ENCODE results near the gene SFXN3. TPM values are rescaled to one million over a fixed set of nuclear protein-coding genes. Genes with fewer than 3 reads are reported as not detected.

Gene SFXN3
- total and polyA plus RNA-seq, 2 of the 13 experiments (the other 11 are each of a cell fraction or from before 2014, with no cell fraction given): 16.8 to 71.5 TPM

DNA sequence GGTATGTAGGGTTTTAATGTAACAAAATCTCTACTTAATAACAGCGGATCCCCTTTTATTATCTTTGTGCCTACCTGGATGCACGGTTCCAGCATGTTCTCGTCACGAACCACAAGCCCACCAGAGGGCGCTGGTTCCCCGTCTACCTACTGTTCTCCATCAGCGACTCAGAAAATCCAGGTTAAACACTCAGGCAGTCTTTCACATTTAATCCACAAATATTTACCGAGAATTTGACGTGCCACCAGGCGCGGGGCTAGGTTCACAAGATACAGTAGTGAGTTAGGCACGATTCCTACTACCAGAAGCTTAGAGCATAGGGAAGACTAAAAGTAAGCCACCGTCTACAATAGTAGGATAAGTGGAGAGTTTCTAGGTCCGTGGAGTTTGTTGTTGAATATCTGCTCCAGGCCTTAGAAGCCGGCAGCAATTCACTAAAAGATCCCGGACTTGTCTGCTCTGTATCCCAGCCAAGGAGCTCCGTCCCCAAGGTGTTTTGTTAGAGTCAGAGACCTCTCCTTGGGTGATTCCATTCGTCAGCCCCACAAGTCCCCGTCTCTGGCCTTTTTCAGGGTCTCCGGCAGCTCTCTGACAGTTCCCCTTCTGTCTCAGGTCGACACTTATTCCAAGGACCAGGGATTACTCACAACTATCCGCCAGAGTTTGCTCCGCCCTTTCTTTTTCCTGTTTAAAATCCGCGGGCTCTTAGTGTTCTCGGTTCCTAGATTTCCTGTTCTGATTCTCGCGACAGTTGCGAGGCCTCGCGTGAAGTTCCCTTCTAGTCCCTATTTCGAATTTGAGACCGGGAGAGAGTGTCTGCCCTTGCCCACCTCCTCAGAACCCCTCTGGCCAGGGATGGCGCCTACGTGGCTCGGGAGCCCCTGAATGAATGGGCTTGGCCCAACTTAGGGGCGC, 29.3 kb downstream of the SFXN3 start (continued):
- TF ChIP-seq, protein P1, sequence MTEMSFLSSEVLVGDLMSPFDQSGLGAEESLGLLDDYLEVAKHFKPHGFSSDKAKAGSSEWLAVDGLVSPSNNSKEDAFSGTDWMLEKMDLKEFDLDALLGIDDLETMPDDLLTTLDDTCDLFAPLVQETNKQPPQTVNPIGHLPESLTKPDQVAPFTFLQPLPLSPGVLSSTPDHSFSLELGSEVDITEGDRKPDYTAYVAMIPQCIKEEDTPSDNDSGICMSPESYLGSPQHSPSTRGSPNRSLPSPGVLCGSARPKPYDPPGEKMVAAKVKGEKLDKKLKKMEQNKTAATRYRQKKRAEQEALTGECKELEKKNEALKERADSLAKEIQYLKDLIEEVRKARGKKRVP (CRISPR knock-in tag; IDR thresholded peaks at IDR 0.05): peak in 1 of 2 experiments; percentile 54; a peak in 1 of 4 replicates
- TF ChIP-seq, protein P2, sequence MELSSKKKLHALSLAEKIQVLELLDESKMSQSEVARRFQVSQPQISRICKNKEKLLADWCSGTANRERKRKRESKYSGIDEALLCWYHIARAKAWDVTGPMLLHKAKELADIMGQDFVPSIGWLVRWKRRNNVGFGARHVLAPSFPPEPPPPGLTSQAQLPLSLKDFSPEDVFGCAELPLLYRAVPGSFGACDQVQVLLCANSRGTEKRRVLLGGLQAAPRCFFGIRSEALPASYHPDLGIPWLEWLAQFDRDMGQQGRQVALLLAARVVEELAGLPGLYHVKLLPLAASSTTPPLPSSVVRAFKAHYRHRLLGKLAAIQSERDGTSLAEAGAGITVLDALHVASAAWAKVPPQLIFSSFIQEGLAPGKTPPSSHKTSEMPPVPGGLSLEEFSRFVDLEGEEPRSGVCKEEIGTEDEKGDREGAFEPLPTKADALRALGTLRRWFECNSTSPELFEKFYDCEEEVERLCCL (CRISPR knock-in tag; IDR thresholded peaks at IDR 0.05; ENCODE audit: borderline replicate concordance): 0 out of 2 replicates have a peak, but pooled peaks have one; percentile 35
- TF ChIP-seq KDM5B (CRISPR knock-in tag; IDR thresholded peaks at IDR 0.05; ENCODE audit: borderline replicate concordance) (no peak), KLF12 (CRISPR knock-in tag; IDR thresholded peaks at IDR 0.05; ENCODE audit: borderline replicate concordance) (no peak), GZF1 (CRISPR knock-in tag; IDR thresholded peaks at IDR 0.05) (no peak), XBP1 (CRISPR knock-in tag; IDR thresholded peaks at IDR 0.05) (no peak), ZNF598 (CRISPR knock-in tag; IDR thresholded peaks at IDR 0.05; ENCODE audit: borderline replicate concordance) (no peak), FIP1L1 (IDR thresholded peaks at IDR 0.05; ENCODE audit: borderline replicate concordance, insufficient read depth, low read depth, low read length) (no peak), ZBTB7B (CRISPR knock-in tag; IDR thresholded peaks at IDR 0.05) (no peak), ZSCAN31 (CRISPR knock-in tag; IDR thresholded peaks at IDR 0.05; ENCODE audit: low read depth) (no peak), SP1 (IDR thresholded peaks at IDR 0.05) (no peak), SP1 (CRISPR knock-in tag; IDR thresholded peaks at IDR 0.05) (no peak), MAFF (IDR thresholded peaks at IDR 0.05; ENCODE audit: low read depth, low read length) (no peak), SRSF4 (IDR thresholded peaks at IDR 0.05; ENCODE audit: low read depth, low read length, poor library complexity, severe bottlenecking) (no peak), PHF20 (CRISPR knock-in tag; IDR thresholded peaks at IDR 0.05) (no peak; the same call in 1 of the 2 replicates), SKI (IDR thresholded peaks at IDR 0.05; ENCODE audit: partially characterized antibody) (no peak), TCF7 (IDR thresholded peaks at IDR 0.05; ENCODE audit: low read depth) (no peak), BHLHE40 (IDR thresholded peaks at IDR 0.05; ENCODE audit: low read length) (no peak), IKZF5 (CRISPR knock-in tag; IDR thresholded peaks at IDR 0.05) (peak; percentile 30; the same call in 1 of the 2 replicates), TGIF2 (CRISPR knock-in tag; IDR thresholded peaks at IDR 0.05) (peak; percentile 74; the same call in 1 of the 2 replicates), CEBPG (CRISPR knock-in tag; IDR thresholded peaks at IDR 0.05) (no peak; the same call in 1 of the 2 replicates), E2F5 (CRISPR knock-in tag; conservative IDR thresholded peaks at IDR 0.05) (peak; percentile 78; the same call in 1 of the 2 replicates)
- TF ChIP-seq, protein P3, sequence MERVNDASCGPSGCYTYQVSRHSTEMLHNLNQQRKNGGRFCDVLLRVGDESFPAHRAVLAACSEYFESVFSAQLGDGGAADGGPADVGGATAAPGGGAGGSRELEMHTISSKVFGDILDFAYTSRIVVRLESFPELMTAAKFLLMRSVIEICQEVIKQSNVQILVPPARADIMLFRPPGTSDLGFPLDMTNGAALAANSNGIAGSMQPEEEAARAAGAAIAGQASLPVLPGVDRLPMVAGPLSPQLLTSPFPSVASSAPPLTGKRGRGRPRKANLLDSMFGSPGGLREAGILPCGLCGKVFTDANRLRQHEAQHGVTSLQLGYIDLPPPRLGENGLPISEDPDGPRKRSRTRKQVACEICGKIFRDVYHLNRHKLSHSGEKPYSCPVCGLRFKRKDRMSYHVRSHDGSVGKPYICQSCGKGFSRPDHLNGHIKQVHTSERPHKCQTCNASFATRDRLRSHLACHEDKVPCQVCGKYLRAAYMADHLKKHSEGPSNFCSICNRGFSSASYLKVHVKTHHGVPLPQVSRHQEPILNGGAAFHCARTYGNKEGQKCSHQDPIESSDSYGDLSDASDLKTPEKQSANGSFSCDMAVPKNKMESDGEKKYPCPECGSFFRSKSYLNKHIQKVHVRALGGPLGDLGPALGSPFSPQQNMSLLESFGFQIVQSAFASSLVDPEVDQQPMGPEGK (CRISPR knock-in tag; IDR thresholded peaks at IDR 0.05): no peak
- TF ChIP-seq, protein P4, sequence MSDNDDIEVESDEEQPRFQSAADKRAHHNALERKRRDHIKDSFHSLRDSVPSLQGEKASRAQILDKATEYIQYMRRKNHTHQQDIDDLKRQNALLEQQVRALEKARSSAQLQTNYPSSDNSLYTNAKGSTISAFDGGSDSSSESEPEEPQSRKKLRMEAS (IDR thresholded peaks at IDR 0.05): no peak
